ENCODE measurements around the gene HSD17B4. TPM values are rescaled to one million over a fixed set of nuclear protein-coding genes. Genes with fewer than 3 reads are reported as not detected.

Gene HSD17B4
- total and polyA plus RNA-seq, 9 of the 15 experiments (the other 6 are each of a cell fraction or from before 2014, with no cell fraction given), result 50.6 to 187 (median 94.6) TPM

DNA sequence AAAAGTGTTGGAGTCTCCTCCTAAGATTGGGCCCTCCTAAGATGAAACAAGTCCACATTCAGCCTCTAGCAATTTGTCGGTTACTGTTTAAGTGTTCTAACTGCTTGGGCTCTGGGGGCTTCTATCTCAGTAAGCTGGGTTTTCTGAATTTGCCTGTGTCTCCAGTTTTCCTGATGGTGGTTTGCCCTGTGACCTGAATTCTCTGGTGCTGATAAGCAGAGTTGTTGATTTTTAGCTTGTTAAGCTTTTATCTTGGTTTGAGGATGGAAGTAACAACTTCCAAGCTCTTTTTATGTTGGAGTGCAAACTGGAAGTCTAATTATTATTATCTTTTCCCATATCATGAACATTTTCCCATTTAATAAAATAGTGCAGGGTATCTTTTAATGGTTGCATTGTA lies 30.9 kb downstream of the HSD17B4 start (continued):
- TF ChIP-seq, protein P1, sequence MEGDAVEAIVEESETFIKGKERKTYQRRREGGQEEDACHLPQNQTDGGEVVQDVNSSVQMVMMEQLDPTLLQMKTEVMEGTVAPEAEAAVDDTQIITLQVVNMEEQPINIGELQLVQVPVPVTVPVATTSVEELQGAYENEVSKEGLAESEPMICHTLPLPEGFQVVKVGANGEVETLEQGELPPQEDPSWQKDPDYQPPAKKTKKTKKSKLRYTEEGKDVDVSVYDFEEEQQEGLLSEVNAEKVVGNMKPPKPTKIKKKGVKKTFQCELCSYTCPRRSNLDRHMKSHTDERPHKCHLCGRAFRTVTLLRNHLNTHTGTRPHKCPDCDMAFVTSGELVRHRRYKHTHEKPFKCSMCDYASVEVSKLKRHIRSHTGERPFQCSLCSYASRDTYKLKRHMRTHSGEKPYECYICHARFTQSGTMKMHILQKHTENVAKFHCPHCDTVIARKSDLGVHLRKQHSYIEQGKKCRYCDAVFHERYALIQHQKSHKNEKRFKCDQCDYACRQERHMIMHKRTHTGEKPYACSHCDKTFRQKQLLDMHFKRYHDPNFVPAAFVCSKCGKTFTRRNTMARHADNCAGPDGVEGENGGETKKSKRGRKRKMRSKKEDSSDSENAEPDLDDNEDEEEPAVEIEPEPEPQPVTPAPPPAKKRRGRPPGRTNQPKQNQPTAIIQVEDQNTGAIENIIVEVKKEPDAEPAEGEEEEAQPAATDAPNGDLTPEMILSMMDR (IDR thresholded peaks at IDR 0.05 in 2 of 3, conservative IDR thresholded peaks at IDR 0.05 in 1 of 3; ENCODE audit: insufficient read depth in 2 of 3, low read depth in 1 of 3, low read length in 3 of 3), result no peak
- no peak for TF ChIP-seq ZNF316 (IDR thresholded peaks at IDR 0.05)
- TF ChIP-seq TAF9B (IDR thresholded peaks at IDR 0.05; ENCODE audit: partially characterized antibody), result no peak
- no peak for TF ChIP-seq ZNF239 (CRISPR knock-in tag; IDR thresholded peaks at IDR 0.05)

DNA sequence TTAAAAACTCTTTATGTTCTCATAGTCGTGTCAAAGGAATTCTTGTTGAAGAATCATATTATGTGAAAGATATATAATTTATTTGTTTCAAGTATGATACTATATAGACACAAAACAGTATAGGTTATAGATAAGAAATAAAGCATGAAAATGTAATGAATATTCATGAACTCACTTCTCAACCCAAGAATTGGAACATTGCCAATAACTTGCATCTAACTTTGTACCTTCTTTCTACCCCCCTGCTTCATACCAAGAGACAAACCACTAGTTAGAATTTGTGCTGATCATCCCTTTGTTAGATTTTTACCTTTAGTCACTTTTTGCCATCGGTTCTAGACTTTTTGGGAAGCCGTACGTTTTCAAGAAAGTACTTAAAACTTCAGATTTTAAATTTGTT lies 32.6 kb downstream of the HSD17B4 start:
- ATAC-seq (no peak), DNase-seq (ENCODE audit: extremely low read depth in 1 of 4, low spot score in 3 of 4) (no peak), FAIRE-seq (no peak)
- no peak overlapping the region for H3K27ac ChIP-seq (ENCODE audit: extremely low read depth, low read depth, low read length)
- H3K27me3 ChIP-seq (ENCODE audit: control insufficient read depth in 2 of 2, insufficient read depth in 2 of 2, low read length in 2 of 2), result no peaks in the 10 kb centered on the region
- in situ Hi-C loops (cut with MboI), result no loop called here
- WGBS (ENCODE audit: insufficient coverage, low coverage, missing lambda C conversion rate), result 92% methylated on average over 4 of the region's 4 CpGs
- no peak overlapping the region for H3K4me2 ChIP-seq (ENCODE audit: insufficient read depth, low read length)
- no peaks in the 10 kb centered on the region for H3K9me3 ChIP-seq (replicated peaks; ENCODE audit: control insufficient read depth, insufficient read depth, low read depth, low read length)
- no peaks in the 10 kb centered on the region for H4K20me1 ChIP-seq (replicated peaks; ENCODE audit: control insufficient read depth, insufficient read depth, low read length)
- no peak overlapping the region for H2AFZ ChIP-seq (ENCODE audit: low read depth, low read length)
- ChIA-PET POLR2A (interaction anchor here (1.4 kb wide), 1 partner anchor 8 kb away, joined by 3 read pairs; no protein-coding TSS in a partner anchor), CTCF (ENCODE audit: low intra/inter-chr PET ratio) (no interaction called here)
- TF ChIP-seq ZNF121 (CRISPR knock-in tag; conservative IDR thresholded peaks at IDR 0.05) (no peak), NFIC (IDR thresholded peaks at IDR 0.05) (peak; percentile 95), THRAP3 (IDR thresholded peaks at IDR 0.05; ENCODE audit: borderline replicate concordance) (no peak), KHSRP (IDR thresholded peaks at IDR 0.05) (no peak), NFIX (CRISPR knock-in tag; IDR thresholded peaks at IDR 0.05; ENCODE audit: low read depth) (peak; percentile 72)
- TF ChIP-seq, protein P2, sequence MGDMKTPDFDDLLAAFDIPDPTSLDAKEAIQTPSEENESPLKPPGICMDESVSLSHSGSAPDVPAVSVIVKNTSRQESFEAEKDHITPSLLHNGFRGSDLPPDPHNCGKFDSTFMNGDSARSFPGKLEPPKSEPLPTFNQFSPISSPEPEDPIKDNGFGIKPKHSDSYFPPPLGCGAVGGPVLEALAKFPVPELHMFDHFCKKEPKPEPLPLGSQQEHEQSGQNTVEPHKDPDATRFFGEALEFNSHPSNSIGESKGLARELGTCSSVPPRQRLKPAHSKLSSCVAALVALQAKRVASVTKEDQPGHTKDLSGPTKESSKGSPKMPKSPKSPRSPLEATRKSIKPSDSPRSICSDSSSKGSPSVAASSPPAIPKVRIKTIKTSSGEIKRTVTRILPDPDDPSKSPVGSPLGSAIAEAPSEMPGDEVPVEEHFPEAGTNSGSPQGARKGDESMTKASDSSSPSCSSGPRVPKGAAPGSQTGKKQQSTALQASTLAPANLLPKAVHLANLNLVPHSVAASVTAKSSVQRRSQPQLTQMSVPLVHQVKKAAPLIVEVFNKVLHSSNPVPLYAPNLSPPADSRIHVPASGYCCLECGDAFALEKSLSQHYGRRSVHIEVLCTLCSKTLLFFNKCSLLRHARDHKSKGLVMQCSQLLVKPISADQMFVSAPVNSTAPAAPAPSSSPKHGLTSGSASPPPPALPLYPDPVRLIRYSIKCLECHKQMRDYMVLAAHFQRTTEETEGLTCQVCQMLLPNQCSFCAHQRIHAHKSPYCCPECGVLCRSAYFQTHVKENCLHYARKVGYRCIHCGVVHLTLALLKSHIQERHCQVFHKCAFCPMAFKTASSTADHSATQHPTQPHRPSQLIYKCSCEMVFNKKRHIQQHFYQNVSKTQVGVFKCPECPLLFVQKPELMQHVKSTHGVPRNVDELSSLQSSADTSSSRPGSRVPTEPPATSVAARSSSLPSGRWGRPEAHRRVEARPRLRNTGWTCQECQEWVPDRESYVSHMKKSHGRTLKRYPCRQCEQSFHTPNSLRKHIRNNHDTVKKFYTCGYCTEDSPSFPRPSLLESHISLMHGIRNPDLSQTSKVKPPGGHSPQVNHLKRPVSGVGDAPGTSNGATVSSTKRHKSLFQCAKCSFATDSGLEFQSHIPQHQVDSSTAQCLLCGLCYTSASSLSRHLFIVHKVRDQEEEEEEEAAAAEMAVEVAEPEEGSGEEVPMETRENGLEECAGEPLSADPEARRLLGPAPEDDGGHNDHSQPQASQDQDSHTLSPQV (IDR thresholded peaks at IDR 0.05), result no peak
- no TSS peak for BruUV-seq (replicated peaks)
- peaks cover 9% of the 10 kb centered on the region; the same call in 1 of the 3 replicates for H3K36me3 ChIP-seq (ENCODE audit: control insufficient read depth, insufficient read depth, low read length)
- H3K4me1 ChIP-seq (replicated peaks in 1 of 2; ENCODE audit: control insufficient read depth in 2 of 2, insufficient read depth in 2 of 2, low read length in 2 of 2), result peaks cover 0 to 7% of the 10 kb centered on the region in 2 experiments; a peak in 2 of 5 replicates
- no peak overlapping the region for H3K9ac ChIP-seq (ENCODE audit: insufficient read depth in 1 of 2, low read depth in 2 of 2, low read length in 2 of 2)
- no peak overlapping the region for H3K4me3 ChIP-seq
- no peaks in the 10 kb centered on the region for H3K79me2 ChIP-seq (ENCODE audit: control insufficient read depth, insufficient read depth, low read length)
- no peaks in the 10 kb centered on the region for H3K9me1 ChIP-seq (ENCODE audit: control insufficient read depth, insufficient read depth, low read length)
- intact Hi-C loops (cut with micrococcal nuclease), result no loop called here
